Progenitor cell of endocrine pancreas (in vitro differentiated cells): ENCODE data around the gene SHANK2. TPM values are rescaled to one million over a fixed set of nuclear protein-coding genes. Genes with fewer than 3 reads are reported as not detected.
A peak's percentile ranks its signal among the peaks of the same experiment; 100 is the strongest.

Source experiments
- DNase-seq: peaks from one replicate; pipeline ENCODE4 v3.0.0; 2021; ENCODE audit warnings: low spot score; ENCODE audit not compliant: unreplicated experiment
- H3K27ac Mint-ChIP-seq: 2 replicates; pipeline ENCODE4 v1.8.0; 2021; ENCODE audit warnings: mild to moderate bottlenecking, moderate library complexity, mixed read lengths
- H3K27me3 Mint-ChIP-seq: 2 replicates; pipeline ENCODE4 v1.8.0; 2021; ENCODE audit warnings: mixed read lengths
- H3K36me3 Mint-ChIP-seq: 2 replicates; pipeline ENCODE4 v1.8.0; 2022; ENCODE audit warnings: mixed read lengths; ENCODE audit not compliant: insufficient read depth
- H3K4me1 Mint-ChIP-seq: 2 replicates; pipeline ENCODE4 v1.8.0; 2021; ENCODE audit warnings: low read depth, mixed read lengths
- H3K4me3 Mint-ChIP-seq: 2 replicates; pipeline ENCODE4 v1.8.0; 2021; ENCODE audit warnings: low read depth, mild to moderate bottlenecking, moderate library complexity, mixed read lengths
- H3K9me3 Mint-ChIP-seq: 2 replicates; pipeline ENCODE4 v1.8.0; 2021; ENCODE audit warnings: low read depth, mixed read lengths
- CTCF ChIP-seq: fragments of 200-600 bp; sonication (generic); IDR thresholded peaks from one replicate; pipeline ENCODE4 v1.5.0; 2021; ENCODE audit warnings: antibody characterized with exemption, mild to moderate bottlenecking; ENCODE audit not compliant: unreplicated experiment
- total RNA-seq: library from RNA; stranded (reverse); gene quantifications from 2 replicates; pipeline ENCODE4 v1.2.1, GENCODE V29; 2021

The SHANK2 gene
- total RNA-seq, 1 donor from 2014 or later = 104 TPM

- Mint-ChIP-seq H3K4me1 (peaks cover 52% of the 10 kb centered on the region), H3K9me3 (peaks cover 12% of the 10 kb centered on the region), H3K27ac (peak overlapping the region; percentile 99), H3K36me3 (peaks cover 9% of the 10 kb centered on the region), H3K4me3 (peak overlapping the region; percentile 58), H3K27me3 (no peaks in the 10 kb centered on the region)
- TF ChIP-seq CTCF = no peak
- no peak for DNase-seq
Measured at GRCh38 chr11:71284525-71285092, 32.2 kb upstream of the SHANK2 start.

- no peaks in the 10 kb centered on the region for H3K27me3 Mint-ChIP-seq
- H3K27ac Mint-ChIP-seq = peak overlapping the region; percentile 99
- peak; percentile 65 for DNase-seq
- H3K4me1 Mint-ChIP-seq = peaks cover 54% of the 10 kb centered on the region
- H3K36me3 Mint-ChIP-seq = peaks cover 3% of the 10 kb centered on the region
- TF ChIP-seq CTCF = no peak
- peaks cover 6% of the 10 kb centered on the region for H3K9me3 Mint-ChIP-seq
- peak overlapping the region; percentile 58 for H3K4me3 Mint-ChIP-seq
Measured at GRCh38 chr11:71283971-71284441, 31.6 kb upstream of the SHANK2 start.

GRCh38 chr11:71282581-71283351 lies 30.4 kb upstream of the SHANK2 start:
- peaks cover 52% of the 10 kb centered on the region for H3K4me1 Mint-ChIP-seq

GRCh38 chr11:71281831-71282230 lies 29.5 kb upstream of the SHANK2 start:
- peaks cover 3% of the 10 kb centered on the region for H3K9me3 Mint-ChIP-seq
- H3K4me1 Mint-ChIP-seq = peaks cover 48% of the 10 kb centered on the region
- no peak overlapping the region for H3K4me3 Mint-ChIP-seq
- no peaks in the 10 kb centered on the region for H3K27me3 Mint-ChIP-seq
- H3K27ac Mint-ChIP-seq = peak overlapping the region; percentile 55
- TF ChIP-seq CTCF = no peak
- DNase-seq = no peak
- no peaks in the 10 kb centered on the region for H3K36me3 Mint-ChIP-seq

More at GRCh38 chr11:71282581-71283351, 30.4 kb upstream of the SHANK2 start:
- TF ChIP-seq CTCF = no peak
- Mint-ChIP-seq H3K27ac (peak overlapping the region; percentile 99), H3K4me3 (peak overlapping the region; percentile 31), H3K36me3 (no peaks in the 10 kb centered on the region), H3K27me3 (no peaks in the 10 kb centered on the region), H3K9me3 (peaks cover 3% of the 10 kb centered on the region)
- DNase-seq = no peak

- no peak overlapping the region for H3K27ac Mint-ChIP-seq
- peaks cover 47% of the 10 kb centered on the region for H3K4me1 Mint-ChIP-seq
- no peak overlapping the region for H3K4me3 Mint-ChIP-seq
- TF ChIP-seq CTCF = no peak
- DNase-seq = no peak
- peaks cover 3% of the 10 kb centered on the region for H3K9me3 Mint-ChIP-seq
- no peaks in the 10 kb centered on the region for H3K27me3 Mint-ChIP-seq
- no peaks in the 10 kb centered on the region for H3K36me3 Mint-ChIP-seq
Measured at GRCh38 chr11:71281204-71281603, 28.8 kb upstream of the SHANK2 start.
